GM23338 (cell line): ENCODE data around the gene RHNO1. TPM values are rescaled to one million over a fixed set of nuclear protein-coding genes. Genes with fewer than 3 reads are reported as not detected.

ENCODE experiments used
- ATAC-seq: fragments of 200-7000 bp; cut with Tn5 transposase; 3 replicates; pipeline ENCODE4 v1.9.1; 2020
- DNase-seq: peaks from one replicate; pipeline ENCODE4 v3.0.0-alpha.2; 2015; ENCODE audit warnings: low spot score
- H2AFZ ChIP-seq: fragments of 200-600 bp; sonication (generic); 2 replicates; pipeline ENCODE4 v1.8.0; 2016; ENCODE audit warnings: antibody characterized with exemption, mild to moderate bottlenecking, moderate library complexity
- H3F3A ChIP-seq: fragments of 200-600 bp; sonication (generic); replicated peaks from 2 replicates; pipeline ENCODE4 v1.8.0; 2017; ENCODE audit warnings: antibody characterized with exemption, mixed run types, low read depth
- H3K27ac ChIP-seq: fragments of 200-600 bp; sonication (generic); 2 replicates; pipeline ENCODE4 v1.6.1; 2016; ENCODE audit warnings: low read depth
- H3K27me3 ChIP-seq: fragments of 200-600 bp; sonication (generic); 2 replicates; pipeline ENCODE4 v1.8.0; 2016; ENCODE audit warnings: mild to moderate bottlenecking, mixed run types, moderate library complexity; ENCODE audit not compliant: insufficient read depth
- H3K36me3 ChIP-seq: fragments of 200-600 bp; sonication (generic); 2 replicates; pipeline ENCODE4 v1.8.0; 2016; ENCODE audit warnings: mild to moderate bottlenecking; ENCODE audit not compliant: insufficient read depth
- H3K4me1 ChIP-seq: fragments of 200-600 bp; sonication (generic); 2 replicates; pipeline ENCODE4 v1.8.0; 2016; ENCODE audit warnings: mild to moderate bottlenecking, moderate library complexity; ENCODE audit not compliant: insufficient read depth
- H3K4me2 ChIP-seq: fragments of 200-600 bp; sonication (generic); 2 replicates; pipeline ENCODE4 v1.7.1; 2017; ENCODE audit warnings: mixed run types
- H3K4me3 ChIP-seq: fragments of 200-600 bp; sonication (generic); 2 replicates; pipeline ENCODE4 v1.6.1; 2016; ENCODE audit warnings: mixed run types
- H3K79me2 ChIP-seq: fragments of 200-600 bp; sonication (generic); replicated peaks from 2 replicates; pipeline ENCODE4 v1.8.0; 2017; ENCODE audit warnings: mild to moderate bottlenecking; ENCODE audit not compliant: insufficient read depth
- H3K9me2 ChIP-seq: fragments of 200-600 bp; sonication (generic); 2 replicates; pipeline ENCODE4 v1.8.0; 2017; ENCODE audit not compliant: insufficient read depth
- H4K20me1 ChIP-seq: fragments of 200-600 bp; sonication (generic); replicated peaks from 2 replicates; pipeline ENCODE4 v1.8.0; 2017; ENCODE audit warnings: mild to moderate bottlenecking; ENCODE audit not compliant: insufficient read depth
- H3K27ac Mint-ChIP-seq: 2 replicates; pipeline ENCODE4 v1.8.0; 2020; ENCODE audit warnings: inconsistent platforms, mild to moderate bottlenecking, moderate library complexity, mixed read lengths
- H3K27me3 Mint-ChIP-seq: 3 replicates; pipeline ENCODE4 v1.8.0; 2022; ENCODE audit warnings: low read depth, mild to moderate bottlenecking, moderate library complexity, mixed read lengths, inconsistent platforms; ENCODE audit not compliant: insufficient read depth, poor library complexity
- H3K36me3 Mint-ChIP-seq: 3 replicates; pipeline ENCODE4 v1.8.0; 2021; ENCODE audit warnings: low read depth, mild to moderate bottlenecking, inconsistent platforms, moderate library complexity, mixed read lengths
- H3K4me1 Mint-ChIP-seq: 3 replicates; pipeline ENCODE4 v1.8.0; 2020; ENCODE audit warnings: mild to moderate bottlenecking, inconsistent platforms, mixed read lengths
- H3K4me3 Mint-ChIP-seq: 3 replicates; pipeline ENCODE4 v1.8.0; 2021; ENCODE audit warnings: moderate library complexity, mild to moderate bottlenecking, inconsistent platforms, mixed read lengths
- H3K9me3 Mint-ChIP-seq: 3 replicates; pipeline ENCODE4 v1.8.0; 2020; ENCODE audit warnings: moderate library complexity, mild to moderate bottlenecking, inconsistent platforms, mixed read lengths
- CREB1 ChIP-seq: fragments of 250-450 bp; sonication (Bioruptor Pico); IDR thresholded peaks from 2 replicates; pipeline ENCODE4 v1.5.0; 2020; ENCODE audit warnings: low read depth, mild to moderate bottlenecking, moderate library complexity
- EZH2 ChIP-seq: fragments of 200-600 bp; sonication (generic); IDR thresholded peaks from one replicate; pipeline ENCODE4 v1.8.0; 2017; ENCODE audit warnings: antibody characterized with exemption, mild to moderate bottlenecking, low read depth; ENCODE audit not compliant: unreplicated experiment
- EZH2phosphoT487 ChIP-seq: fragments of 200-600 bp; sonication (generic); IDR thresholded peaks from one replicate; pipeline ENCODE4 v1.8.1; 2018; ENCODE audit warnings: antibody characterized with exemption; ENCODE audit not compliant: unreplicated experiment
- JUNB ChIP-seq: IDR thresholded peaks from one replicate; pipeline ENCODE4 v1.6.1; 2016; ENCODE audit warnings: antibody characterized with exemption; ENCODE audit not compliant: unreplicated experiment
- NANOG ChIP-seq: IDR thresholded peaks from 2 replicates; pipeline ENCODE4 v1.6.1; 2016; ENCODE audit warnings: antibody characterized with exemption, borderline replicate concordance
- POLR2AphosphoS5 ChIP-seq: IDR thresholded peaks from 2 replicates; pipeline ENCODE4 v1.6.1; 2016; ENCODE audit warnings: antibody characterized with exemption, low read depth
- STAT1 ChIP-seq: IDR thresholded peaks from one replicate; pipeline ENCODE4 v1.6.1; 2016; ENCODE audit warnings: antibody characterized with exemption; ENCODE audit not compliant: unreplicated experiment
- ZNF114 ChIP-seq: fragments of 250-450 bp; sonication (Bioruptor Pico); IDR thresholded peaks from 2 replicates; pipeline ENCODE4 v1.5.0; 2020; ENCODE audit warnings: mild to moderate bottlenecking, moderate library complexity
- ZNF331 ChIP-seq: fragments of 250-450 bp; sonication (Bioruptor Pico); IDR thresholded peaks from 2 replicates; pipeline ENCODE4 v1.5.0; 2020; ENCODE audit warnings: low read depth, mild to moderate bottlenecking, moderate library complexity
- polyA plus RNA-seq: library from polyadenylated mRNA; unstranded; fragments of >200 nt; fragmentation: Nextera tagmentation; extraction: Ambion mirVana; gene quantifications from 2 replicates; pipeline ENCODE4 v1.2.1, GENCODE V29; 2016
- total RNA-seq: library from RNA; depleted of rRNA; stranded (reverse); fragments of >200 nt; shearing (Covaris generic); gene quantifications from 2 replicates; pipeline ENCODE4 v1.2.3, GENCODE V29; 2014
- TF ChIP-seq, protein P1 (sequence below): IDR thresholded peaks from one replicate; pipeline ENCODE4 v1.6.1; 2018; ENCODE audit warnings: antibody characterized with exemption; ENCODE audit not compliant: unreplicated experiment
- TF ChIP-seq, protein P2 (sequence below), 2 experiments: fragments of 200-600 bp in 1 of 2; sonication (generic) in 1 of 2; conservative IDR thresholded peaks; 2 replicates each; pipeline versions ENCODE4 v1.5.1 to v1.6.1; 2016 to 2017; ENCODE audit warnings: antibody characterized with exemption in 2 of 2, low read depth in 2 of 2, mild to moderate bottlenecking in 2 of 2, moderate library complexity in 1 of 2
- TF ChIP-seq, protein P3 (sequence below): fragments of 250-450 bp; sonication (Bioruptor Pico); IDR thresholded peaks from 2 replicates; pipeline ENCODE4 v1.5.0; 2020; ENCODE audit warnings: mild to moderate bottlenecking, moderate library complexity
- TF ChIP-seq, protein P4 (sequence below): IDR thresholded peaks from 2 replicates; pipeline ENCODE4 v1.6.1; 2016; ENCODE audit warnings: antibody characterized with exemption

RHNO1 gene
- total and polyA plus RNA-seq, 2 experiments from 2014 or later, result 56.4 to 63.8 TPM

DNA sequence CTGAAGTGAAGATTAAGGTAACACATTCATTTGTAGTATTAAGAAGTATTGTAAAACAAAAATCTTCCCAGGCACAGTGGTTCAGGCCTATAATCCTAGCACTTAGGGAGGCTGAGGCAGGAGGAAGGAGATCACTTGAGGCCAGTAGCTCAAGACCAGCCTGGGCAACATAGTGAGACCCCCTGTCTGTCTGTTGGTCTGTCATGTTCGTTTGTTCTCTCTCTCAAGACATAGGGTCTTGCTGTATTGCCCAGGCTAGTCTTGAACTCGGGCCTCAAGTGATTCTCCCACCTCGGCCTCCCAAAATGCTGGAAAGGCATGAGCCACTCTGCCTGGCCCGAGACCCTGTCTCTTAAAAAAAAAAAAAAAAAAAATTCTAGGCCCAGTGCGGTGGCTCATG, 20.4 kb downstream of the RHNO1 start:
- H3K27me3 Mint-ChIP-seq, result peaks cover 2% of the 10 kb centered on the region
- H3K9me3 Mint-ChIP-seq, result no peaks in the 10 kb centered on the region

More for the DNA sequence above, 20.4 kb downstream of the RHNO1 start:
- ATAC-seq (no peak), DNase-seq (no peak)
- no peaks in the 10 kb centered on the region; the same call in 1 of the 2 replicates for H3K4me1 ChIP-seq
- H3K27me3 ChIP-seq, result no peaks in the 10 kb centered on the region
- no peaks in the 10 kb centered on the region; the same call in 2 of the 3 replicates for H3K4me1 Mint-ChIP-seq
- no peak overlapping the region for H3K4me3 Mint-ChIP-seq
- peaks cover 34% of the 10 kb centered on the region for H3K79me2 ChIP-seq
- H3K4me3 ChIP-seq, result no peak overlapping the region
- H3K36me3 Mint-ChIP-seq, result no peaks in the 10 kb centered on the region
- H2AFZ ChIP-seq, result no peak overlapping the region
- H3K36me3 ChIP-seq, result no peaks in the 10 kb centered on the region
- H3K27ac ChIP-seq, result no peak overlapping the region
- no peaks in the 10 kb centered on the region for H3K9me2 ChIP-seq
- H3F3A ChIP-seq, result no peaks in the 10 kb centered on the region
- no peak overlapping the region for H3K4me2 ChIP-seq
- TF ChIP-seq CREB1 (no peak), NANOG (no peak), EZH2 (no peak), POLR2AphosphoS5 (no peak), STAT1 (no peak), JUNB (no peak), ZNF114 (CRISPR knock-in tag) (no peak), ZNF331 (CRISPR knock-in tag) (no peak), EZH2phosphoT487 (no peak)
- TF ChIP-seq, protein P1, sequence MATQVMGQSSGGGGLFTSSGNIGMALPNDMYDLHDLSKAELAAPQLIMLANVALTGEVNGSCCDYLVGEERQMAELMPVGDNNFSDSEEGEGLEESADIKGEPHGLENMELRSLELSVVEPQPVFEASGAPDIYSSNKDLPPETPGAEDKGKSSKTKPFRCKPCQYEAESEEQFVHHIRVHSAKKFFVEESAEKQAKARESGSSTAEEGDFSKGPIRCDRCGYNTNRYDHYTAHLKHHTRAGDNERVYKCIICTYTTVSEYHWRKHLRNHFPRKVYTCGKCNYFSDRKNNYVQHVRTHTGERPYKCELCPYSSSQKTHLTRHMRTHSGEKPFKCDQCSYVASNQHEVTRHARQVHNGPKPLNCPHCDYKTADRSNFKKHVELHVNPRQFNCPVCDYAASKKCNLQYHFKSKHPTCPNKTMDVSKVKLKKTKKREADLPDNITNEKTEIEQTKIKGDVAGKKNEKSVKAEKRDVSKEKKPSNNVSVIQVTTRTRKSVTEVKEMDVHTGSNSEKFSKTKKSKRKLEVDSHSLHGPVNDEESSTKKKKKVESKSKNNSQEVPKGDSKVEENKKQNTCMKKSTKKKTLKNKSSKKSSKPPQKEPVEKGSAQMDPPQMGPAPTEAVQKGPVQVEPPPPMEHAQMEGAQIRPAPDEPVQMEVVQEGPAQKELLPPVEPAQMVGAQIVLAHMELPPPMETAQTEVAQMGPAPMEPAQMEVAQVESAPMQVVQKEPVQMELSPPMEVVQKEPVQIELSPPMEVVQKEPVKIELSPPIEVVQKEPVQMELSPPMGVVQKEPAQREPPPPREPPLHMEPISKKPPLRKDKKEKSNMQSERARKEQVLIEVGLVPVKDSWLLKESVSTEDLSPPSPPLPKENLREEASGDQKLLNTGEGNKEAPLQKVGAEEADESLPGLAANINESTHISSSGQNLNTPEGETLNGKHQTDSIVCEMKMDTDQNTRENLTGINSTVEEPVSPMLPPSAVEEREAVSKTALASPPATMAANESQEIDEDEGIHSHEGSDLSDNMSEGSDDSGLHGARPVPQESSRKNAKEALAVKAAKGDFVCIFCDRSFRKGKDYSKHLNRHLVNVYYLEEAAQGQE, result no peak
- TF ChIP-seq, protein P2, sequence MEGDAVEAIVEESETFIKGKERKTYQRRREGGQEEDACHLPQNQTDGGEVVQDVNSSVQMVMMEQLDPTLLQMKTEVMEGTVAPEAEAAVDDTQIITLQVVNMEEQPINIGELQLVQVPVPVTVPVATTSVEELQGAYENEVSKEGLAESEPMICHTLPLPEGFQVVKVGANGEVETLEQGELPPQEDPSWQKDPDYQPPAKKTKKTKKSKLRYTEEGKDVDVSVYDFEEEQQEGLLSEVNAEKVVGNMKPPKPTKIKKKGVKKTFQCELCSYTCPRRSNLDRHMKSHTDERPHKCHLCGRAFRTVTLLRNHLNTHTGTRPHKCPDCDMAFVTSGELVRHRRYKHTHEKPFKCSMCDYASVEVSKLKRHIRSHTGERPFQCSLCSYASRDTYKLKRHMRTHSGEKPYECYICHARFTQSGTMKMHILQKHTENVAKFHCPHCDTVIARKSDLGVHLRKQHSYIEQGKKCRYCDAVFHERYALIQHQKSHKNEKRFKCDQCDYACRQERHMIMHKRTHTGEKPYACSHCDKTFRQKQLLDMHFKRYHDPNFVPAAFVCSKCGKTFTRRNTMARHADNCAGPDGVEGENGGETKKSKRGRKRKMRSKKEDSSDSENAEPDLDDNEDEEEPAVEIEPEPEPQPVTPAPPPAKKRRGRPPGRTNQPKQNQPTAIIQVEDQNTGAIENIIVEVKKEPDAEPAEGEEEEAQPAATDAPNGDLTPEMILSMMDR (conservative IDR thresholded peaks at IDR 0.05; ENCODE audit: low read depth in 2 of 2), result no peak
- TF ChIP-seq, protein P3, sequence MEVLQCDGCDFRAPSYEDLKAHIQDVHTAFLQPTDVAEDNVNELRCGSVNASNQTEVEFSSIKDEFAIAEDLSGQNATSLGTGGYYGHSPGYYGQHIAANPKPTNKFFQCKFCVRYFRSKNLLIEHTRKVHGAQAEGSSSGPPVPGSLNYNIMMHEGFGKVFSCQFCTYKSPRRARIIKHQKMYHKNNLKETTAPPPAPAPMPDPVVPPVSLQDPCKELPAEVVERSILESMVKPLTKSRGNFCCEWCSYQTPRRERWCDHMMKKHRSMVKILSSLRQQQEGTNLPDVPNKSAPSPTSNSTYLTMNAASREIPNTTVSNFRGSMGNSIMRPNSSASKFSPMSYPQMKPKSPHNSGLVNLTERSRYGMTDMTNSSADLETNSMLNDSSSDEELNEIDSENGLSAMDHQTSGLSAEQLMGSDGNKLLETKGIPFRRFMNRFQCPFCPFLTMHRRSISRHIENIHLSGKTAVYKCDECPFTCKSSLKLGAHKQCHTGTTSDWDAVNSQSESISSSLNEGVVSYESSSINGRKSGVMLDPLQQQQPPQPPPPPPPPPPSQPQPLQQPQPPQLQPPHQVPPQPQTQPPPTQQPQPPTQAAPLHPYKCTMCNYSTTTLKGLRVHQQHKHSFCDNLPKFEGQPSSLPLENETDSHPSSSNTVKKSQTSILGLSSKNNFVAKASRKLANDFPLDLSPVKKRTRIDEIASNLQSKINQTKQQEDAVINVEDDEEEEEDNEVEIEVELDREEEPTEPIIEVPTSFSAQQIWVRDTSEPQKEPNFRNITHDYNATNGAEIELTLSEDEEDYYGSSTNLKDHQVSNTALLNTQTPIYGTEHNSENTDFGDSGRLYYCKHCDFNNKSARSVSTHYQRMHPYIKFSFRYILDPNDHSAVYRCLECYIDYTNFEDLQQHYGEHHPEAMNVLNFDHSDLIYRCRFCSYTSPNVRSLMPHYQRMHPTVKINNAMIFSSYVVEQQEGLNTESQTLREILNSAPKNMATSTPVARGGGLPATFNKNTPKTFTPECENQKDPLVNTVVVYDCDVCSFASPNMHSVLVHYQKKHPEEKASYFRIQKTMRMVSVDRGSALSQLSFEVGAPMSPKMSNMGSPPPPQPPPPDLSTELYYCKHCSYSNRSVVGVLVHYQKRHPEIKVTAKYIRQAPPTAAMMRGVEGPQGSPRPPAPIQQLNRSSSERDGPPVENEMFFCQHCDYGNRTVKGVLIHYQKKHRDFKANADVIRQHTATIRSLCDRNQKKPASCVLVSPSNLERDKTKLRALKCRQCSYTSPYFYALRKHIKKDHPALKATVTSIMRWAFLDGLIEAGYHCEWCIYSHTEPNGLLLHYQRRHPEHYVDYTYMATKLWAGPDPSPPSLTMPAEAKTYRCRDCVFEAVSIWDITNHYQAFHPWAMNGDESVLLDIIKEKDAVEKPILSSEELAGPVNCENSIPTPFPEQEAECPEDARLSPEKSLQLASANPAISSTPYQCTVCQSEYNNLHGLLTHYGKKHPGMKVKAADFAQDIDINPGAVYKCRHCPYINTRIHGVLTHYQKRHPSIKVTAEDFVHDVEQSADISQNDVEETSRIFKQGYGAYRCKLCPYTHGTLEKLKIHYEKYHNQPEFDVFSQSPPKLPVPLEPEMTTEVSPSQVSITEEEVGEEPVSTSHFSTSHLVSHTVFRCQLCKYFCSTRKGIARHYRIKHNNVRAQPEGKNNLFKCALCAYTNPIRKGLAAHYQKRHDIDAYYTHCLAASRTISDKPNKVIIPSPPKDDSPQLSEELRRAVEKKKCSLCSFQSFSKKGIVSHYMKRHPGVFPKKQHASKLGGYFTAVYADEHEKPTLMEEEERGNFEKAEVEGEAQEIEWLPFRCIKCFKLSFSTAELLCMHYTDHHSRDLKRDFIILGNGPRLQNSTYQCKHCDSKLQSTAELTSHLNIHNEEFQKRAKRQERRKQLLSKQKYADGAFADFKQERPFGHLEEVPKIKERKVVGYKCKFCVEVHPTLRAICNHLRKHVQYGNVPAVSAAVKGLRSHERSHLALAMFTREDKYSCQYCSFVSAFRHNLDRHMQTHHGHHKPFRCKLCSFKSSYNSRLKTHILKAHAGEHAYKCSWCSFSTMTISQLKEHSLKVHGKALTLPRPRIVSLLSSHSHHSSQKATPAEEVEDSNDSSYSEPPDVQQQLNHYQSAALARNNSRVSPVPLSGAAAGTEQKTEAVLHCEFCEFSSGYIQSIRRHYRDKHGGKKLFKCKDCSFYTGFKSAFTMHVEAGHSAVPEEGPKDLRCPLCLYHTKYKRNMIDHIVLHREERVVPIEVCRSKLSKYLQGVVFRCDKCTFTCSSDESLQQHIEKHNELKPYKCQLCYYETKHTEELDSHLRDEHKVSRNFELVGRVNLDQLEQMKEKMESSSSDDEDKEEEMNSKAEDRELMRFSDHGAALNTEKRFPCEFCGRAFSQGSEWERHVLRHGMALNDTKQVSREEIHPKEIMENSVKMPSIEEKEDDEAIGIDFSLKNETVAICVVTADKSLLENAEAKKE (CRISPR knock-in tag), result no peak
- TF ChIP-seq, protein P4, sequence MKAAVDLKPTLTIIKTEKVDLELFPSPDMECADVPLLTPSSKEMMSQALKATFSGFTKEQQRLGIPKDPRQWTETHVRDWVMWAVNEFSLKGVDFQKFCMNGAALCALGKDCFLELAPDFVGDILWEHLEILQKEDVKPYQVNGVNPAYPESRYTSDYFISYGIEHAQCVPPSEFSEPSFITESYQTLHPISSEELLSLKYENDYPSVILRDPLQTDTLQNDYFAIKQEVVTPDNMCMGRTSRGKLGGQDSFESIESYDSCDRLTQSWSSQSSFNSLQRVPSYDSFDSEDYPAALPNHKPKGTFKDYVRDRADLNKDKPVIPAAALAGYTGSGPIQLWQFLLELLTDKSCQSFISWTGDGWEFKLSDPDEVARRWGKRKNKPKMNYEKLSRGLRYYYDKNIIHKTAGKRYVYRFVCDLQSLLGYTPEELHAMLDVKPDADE, result no peak
- H3K27ac Mint-ChIP-seq, result no peak overlapping the region
- H4K20me1 ChIP-seq, result no peaks in the 10 kb centered on the region; the same call in 1 of the 2 replicates
